ENCODE results near the gene GTPBP4. TPM values are rescaled to one million over a fixed set of nuclear protein-coding genes. Genes with fewer than 3 reads are reported as not detected.
"Not testable (repeated sequence)": the region's sequence is repeated elsewhere in the genome, so short reads cannot be mapped to it uniquely, and the experiment has no call there.

GTPBP4 gene
- total and polyA plus RNA-seq, 5 donors: 16.8 to 29.8 (median 26.2) TPM

GRCh38 chr10:1033601-1034000, 45.4 kb downstream of the GTPBP4 start:
- H3K27ac ChIP-seq (ENCODE audit: low read length): no peak overlapping the region

GRCh38 chr10:1034758-1035157, 46.5 kb downstream of the GTPBP4 start:
- Histone ChIP-seq H3K4me1 (ENCODE audit: control insufficient read depth, insufficient read depth, low read length) (no peaks in the 10 kb centered on the region), H3K27me3 (ENCODE audit: control insufficient read depth, insufficient read depth) (no peaks in the 10 kb centered on the region), H3K27ac (ENCODE audit: low read length) (no peak overlapping the region), H3K9me3 (ENCODE audit: control insufficient read depth, low read length) (no peaks in the 10 kb centered on the region), H3K4me3 (ENCODE audit: low read length) (no peak overlapping the region)
- peak; percentile 42 to 56 for ATAC-seq
- intact Hi-C loops (cut with DNase I): no loop called here
- DNase-seq: no peak
- WGBS: 61% methylated on average over 3 of the region's 3 CpGs

More at GRCh38 chr10:1033601-1034000, 45.4 kb downstream of the GTPBP4 start:
- intact Hi-C loops (cut with DNase I): no loop called here
- Histone ChIP-seq H3K27me3 (ENCODE audit: control insufficient read depth, insufficient read depth) (no peaks in the 10 kb centered on the region), H3K4me1 (ENCODE audit: control insufficient read depth, insufficient read depth, low read length) (no peaks in the 10 kb centered on the region), H3K9me3 (ENCODE audit: control insufficient read depth, low read length) (no peaks in the 10 kb centered on the region), H3K4me3 (ENCODE audit: low read length) (no peak overlapping the region)
- DNase-seq (no peak), ATAC-seq (no peak)
- WGBS: 78% methylated on average over 1 of the region's 1 CpG

- 59% methylated on average over 6 of the region's 6 CpGs for WGBS
- Histone ChIP-seq H3K4me3 (ENCODE audit: low read length) (no peak overlapping the region), H3K4me1 (ENCODE audit: control insufficient read depth, insufficient read depth, low read length) (no peaks in the 10 kb centered on the region), H3K27me3 (ENCODE audit: control insufficient read depth, insufficient read depth) (no peaks in the 10 kb centered on the region), H3K27ac (ENCODE audit: low read length) (peak overlapping the region; percentile 22), H3K9me3 (ENCODE audit: control insufficient read depth, low read length) (no peaks in the 10 kb centered on the region)
- intact Hi-C loops (cut with DNase I): no loop called here
- ATAC-seq (peak in 1 of 2 donors; percentile 34), DNase-seq (no peak)
These were observed 47.0 kb downstream of the GTPBP4 start for GRCh38 chr10:1035201-1035600.

- no peak for DNase-seq
- WGBS: 64% methylated on average over 14 of the region's 14 CpGs
- Histone ChIP-seq H3K27ac (ENCODE audit: low read length) (no peak overlapping the region), H3K9me3 (ENCODE audit: control insufficient read depth, low read length) (no peaks in the 10 kb centered on the region), H3K27me3 (ENCODE audit: control insufficient read depth, insufficient read depth) (no peaks in the 10 kb centered on the region), H3K4me3 (ENCODE audit: low read length) (no peak overlapping the region), H3K4me1 (ENCODE audit: control insufficient read depth, insufficient read depth, low read length) (no peaks in the 10 kb centered on the region)
- ATAC-seq: peak; percentile 42 to 51
- intact Hi-C loops (cut with DNase I): no loop called here
These were observed 48.1 kb downstream of the GTPBP4 start for GRCh38 chr10:1036341-1036791.

- H3K4me3 ChIP-seq (ENCODE audit: low read length): no peak overlapping the region
- DNase-seq: no peak
- no peaks in the 10 kb centered on the region for H3K27me3 ChIP-seq (ENCODE audit: control insufficient read depth, insufficient read depth)
- no peak overlapping the region for H3K27ac ChIP-seq (ENCODE audit: low read length)
- ATAC-seq: peak in 1 of 2 donors; percentile 45
- H3K9me3 ChIP-seq (ENCODE audit: control insufficient read depth, low read length): no peaks in the 10 kb centered on the region
- intact Hi-C loops (cut with DNase I): no loop called here
- WGBS: 91% methylated on average over 11 of the region's 11 CpGs
- H3K4me1 ChIP-seq (ENCODE audit: control insufficient read depth, insufficient read depth, low read length): no peaks in the 10 kb centered on the region
These were observed 48.9 kb downstream of the GTPBP4 start for GRCh38 chr10:1037098-1037497.

- H3K27ac ChIP-seq (ENCODE audit: low read length); H3K4me3 ChIP-seq (ENCODE audit: low read length); DNase-seq; ATAC-seq; H3K9me3 ChIP-seq (ENCODE audit: control insufficient read depth, low read length); intact Hi-C loops (cut with DNase I); H3K4me1 ChIP-seq (ENCODE audit: control insufficient read depth, insufficient read depth, low read length); H3K27me3 ChIP-seq (ENCODE audit: control insufficient read depth, insufficient read depth): not testable (repeated sequence)
- WGBS: 90% methylated on average over 13 of the region's 20 CpGs
These were observed 50.5 kb downstream of the GTPBP4 start for GRCh38 chr10:1038769-1039168.

- ATAC-seq (no peak), DNase-seq (no peak)
- no peaks in the 10 kb centered on the region for H3K9me3 ChIP-seq (ENCODE audit: control insufficient read depth, low read length)
- no peak overlapping the region for H3K4me3 ChIP-seq (ENCODE audit: low read length)
- no peaks in the 10 kb centered on the region for H3K27me3 ChIP-seq (ENCODE audit: control insufficient read depth, insufficient read depth)
- intact Hi-C loops (cut with DNase I): no loop called here
- H3K4me1 ChIP-seq (ENCODE audit: control insufficient read depth, insufficient read depth, low read length): peaks cover 5% of the 10 kb centered on the region
- H3K27ac ChIP-seq (ENCODE audit: low read length): no peak overlapping the region
- WGBS: 60% methylated on average over 3 of the region's 3 CpGs
These were observed 51.9 kb downstream of the GTPBP4 start for GRCh38 chr10:1040133-1040532.

GRCh38 chr10:1041514-1041913, 53.3 kb downstream of the GTPBP4 start:
- peaks cover 7% of the 10 kb centered on the region for H3K4me1 ChIP-seq (ENCODE audit: control insufficient read depth, insufficient read depth, low read length)
- WGBS: 94% methylated on average over 9 of the region's 9 CpGs
- intact Hi-C loops (cut with DNase I): no loop called here

GRCh38 chr10:1043532-1043995, 55.3 kb downstream of the GTPBP4 start:
- Histone ChIP-seq H3K4me1 (ENCODE audit: control insufficient read depth, insufficient read depth, low read length) (peaks cover 7% of the 10 kb centered on the region), H3K4me3 (ENCODE audit: low read length) (no peak overlapping the region), H3K9me3 (ENCODE audit: control insufficient read depth, low read length) (no peaks in the 10 kb centered on the region), H3K27me3 (ENCODE audit: control insufficient read depth, insufficient read depth) (no peaks in the 10 kb centered on the region), H3K27ac (ENCODE audit: low read length) (peak overlapping the region; percentile 84)
- 57% methylated on average over 12 of the region's 12 CpGs for WGBS
- DNase-seq (peak; percentile 48 to 69 (median 68)), ATAC-seq (peak; percentile 60 to 68)
- intact Hi-C loops (cut with DNase I): no loop called here

More at GRCh38 chr10:1041514-1041913, 53.3 kb downstream of the GTPBP4 start:
- Histone ChIP-seq H3K27me3 (ENCODE audit: control insufficient read depth, insufficient read depth) (no peaks in the 10 kb centered on the region), H3K27ac (ENCODE audit: low read length) (no peak overlapping the region), H3K4me3 (ENCODE audit: low read length) (no peak overlapping the region), H3K9me3 (ENCODE audit: control insufficient read depth, low read length) (no peaks in the 10 kb centered on the region)
- DNase-seq (no peak), ATAC-seq (no peak)

- intact Hi-C loops (cut with DNase I): no loop called here
- Histone ChIP-seq H3K27ac (ENCODE audit: low read length) (peak overlapping the region; percentile 84), H3K27me3 (ENCODE audit: control insufficient read depth, insufficient read depth) (no peaks in the 10 kb centered on the region), H3K4me1 (ENCODE audit: control insufficient read depth, insufficient read depth, low read length) (peaks cover 7% of the 10 kb centered on the region), H3K9me3 (ENCODE audit: control insufficient read depth, low read length) (no peaks in the 10 kb centered on the region), H3K4me3 (ENCODE audit: low read length) (no peak overlapping the region)
- WGBS: 31% methylated on average over 4 of the region's 4 CpGs
- no peak for ATAC-seq
- DNase-seq: no peak
These were observed 55.9 kb downstream of the GTPBP4 start for GRCh38 chr10:1044146-1044545.

GRCh38 chr10:1044964-1045363, 56.7 kb downstream of the GTPBP4 start:
- WGBS: 55% methylated on average over 4 of the region's 4 CpGs
- Histone ChIP-seq H3K4me3 (ENCODE audit: low read length) (no peak overlapping the region), H3K27ac (ENCODE audit: low read length) (peak overlapping the region; percentile 70), H3K27me3 (ENCODE audit: control insufficient read depth, insufficient read depth) (no peaks in the 10 kb centered on the region), H3K4me1 (ENCODE audit: control insufficient read depth, insufficient read depth, low read length) (peaks cover 7% of the 10 kb centered on the region), H3K9me3 (ENCODE audit: control insufficient read depth, low read length) (no peaks in the 10 kb centered on the region)
- intact Hi-C loops (cut with DNase I): no loop called here
- ATAC-seq (no peak), DNase-seq (no peak)

GRCh38 chr10:1045415-1045814, 57.2 kb downstream of the GTPBP4 start:
- intact Hi-C loops (cut with DNase I): no loop called here
- no peak overlapping the region for H3K4me3 ChIP-seq (ENCODE audit: low read length)
- no peak for ATAC-seq
- peaks cover 7% of the 10 kb centered on the region for H3K4me1 ChIP-seq (ENCODE audit: control insufficient read depth, insufficient read depth, low read length)
- DNase-seq: no peak
- H3K27me3 ChIP-seq (ENCODE audit: control insufficient read depth, insufficient read depth): no peaks in the 10 kb centered on the region
- H3K9me3 ChIP-seq (ENCODE audit: control insufficient read depth, low read length): no peaks in the 10 kb centered on the region
- peak overlapping the region; percentile 39 for H3K27ac ChIP-seq (ENCODE audit: low read length)
- WGBS: 82% methylated on average over 6 of the region's 6 CpGs

All from right cardiac atrium (tissue), 5 donors.